GM12878 (cell line): Measurements from ENCODE around the gene OPRM1. TPM values are rescaled to one million over a fixed set of nuclear protein-coding genes. Genes with fewer than 3 reads are reported as not detected.

Experiments
- BACH1 ChIP-seq: fragments of 450-650 bp; IDR thresholded peaks from 2 replicates; pipeline ENCODE4 v1.6.1; 2017; ENCODE audit warnings: mild to moderate bottlenecking, borderline replicate concordance
- FOXK2 ChIP-seq: fragments of 450-650 bp; IDR thresholded peaks from 2 replicates; pipeline ENCODE4 v1.6.1; 2017; ENCODE audit warnings: mild to moderate bottlenecking, moderate library complexity
- LARP7 ChIP-seq: fragments of 450-650 bp; IDR thresholded peaks from 2 replicates; pipeline ENCODE4 v1.6.1; 2017; ENCODE audit warnings: mild to moderate bottlenecking
- NRF1 ChIP-seq: conservative IDR thresholded peaks from 2 replicates; pipeline ENCODE4 v1.6.1; 2011; ENCODE audit warnings: mild to moderate bottlenecking, low read depth, low read length, improper control_type of control experiment
- RCOR1 ChIP-seq: conservative IDR thresholded peaks from 2 replicates; pipeline ENCODE4 v1.6.1; 2012; ENCODE audit warnings: low read depth, low read length, improper control_type of control experiment
- polyA plus RNA-seq, 11 experiments: library from polyadenylated mRNA; depleted of rRNA in 4 of 11; unstranded in 6 of 11; stranded (reverse) in 5 of 11; fragments of >200 nt; fragmentation: Nextera tagmentation in 4 of 11; fragmentation: Illumina TruSeq in 1 of 11; extraction: Ambion mirVana in 4 of 11; extraction: Trizol in 1 of 11; gene quantifications; 1 replicate in 1 of 11; 2 replicates in 10 of 11; pipeline versions ENCODE4 v1.2.1 to v1.2.3, GENCODE V29; 2011 to 2016; ENCODE audit warnings: inconsistent platforms in 2 of 11, missing spikeins in 2 of 11, low read depth in 1 of 11
- total RNA-seq, 4 experiments: library from RNA; depleted of rRNA in 3 of 4; stranded (reverse); fragments of >200 nt in 3 of 4; fragmentation: Illumina TruSeq in 1 of 4; extraction: Trizol in 1 of 4; gene quantifications; 2 replicates each; pipeline versions ENCODE4 v1.2.1 to v1.2.3, GENCODE V29; 2013 to 2021
- TF ChIP-seq, protein P1 (sequence below): fragments of 450-650 bp; conservative IDR thresholded peaks from 2 replicates; pipeline ENCODE4 v1.6.1; 2017; ENCODE audit warnings: mild to moderate bottlenecking, moderate library complexity
- TF ChIP-seq, protein P2 (sequence below): IDR thresholded peaks from 2 replicates; pipeline ENCODE4 v1.6.1; 2012; ENCODE audit warnings: low read depth, low read length, improper control_type of control experiment
- TF ChIP-seq, protein P3 (sequence below): IDR thresholded peaks from 2 replicates; pipeline ENCODE4 v1.6.1; 2011; ENCODE audit warnings: borderline replicate concordance, low read depth, mild to moderate bottlenecking, moderate library complexity, low read length; ENCODE audit not compliant: insufficient read depth, poor library complexity, severe bottlenecking
- TF ChIP-seq, protein P4 (sequence below): IDR thresholded peaks from 2 replicates; pipeline ENCODE4 v1.6.1; 2012; ENCODE audit warnings: mild to moderate bottlenecking, low read depth, low read length
- TF ChIP-seq, protein P5 (sequence below): fragments of 450-650 bp; IDR thresholded peaks from 2 replicates; pipeline ENCODE4 v1.6.1; 2016; ENCODE audit warnings: mild to moderate bottlenecking

OPRM1 gene
- total and polyA plus RNA-seq, 10 of the 15 experiments (the other 5 are each of a cell fraction or from before 2014, with no cell fraction given) = not detected

DNA sequence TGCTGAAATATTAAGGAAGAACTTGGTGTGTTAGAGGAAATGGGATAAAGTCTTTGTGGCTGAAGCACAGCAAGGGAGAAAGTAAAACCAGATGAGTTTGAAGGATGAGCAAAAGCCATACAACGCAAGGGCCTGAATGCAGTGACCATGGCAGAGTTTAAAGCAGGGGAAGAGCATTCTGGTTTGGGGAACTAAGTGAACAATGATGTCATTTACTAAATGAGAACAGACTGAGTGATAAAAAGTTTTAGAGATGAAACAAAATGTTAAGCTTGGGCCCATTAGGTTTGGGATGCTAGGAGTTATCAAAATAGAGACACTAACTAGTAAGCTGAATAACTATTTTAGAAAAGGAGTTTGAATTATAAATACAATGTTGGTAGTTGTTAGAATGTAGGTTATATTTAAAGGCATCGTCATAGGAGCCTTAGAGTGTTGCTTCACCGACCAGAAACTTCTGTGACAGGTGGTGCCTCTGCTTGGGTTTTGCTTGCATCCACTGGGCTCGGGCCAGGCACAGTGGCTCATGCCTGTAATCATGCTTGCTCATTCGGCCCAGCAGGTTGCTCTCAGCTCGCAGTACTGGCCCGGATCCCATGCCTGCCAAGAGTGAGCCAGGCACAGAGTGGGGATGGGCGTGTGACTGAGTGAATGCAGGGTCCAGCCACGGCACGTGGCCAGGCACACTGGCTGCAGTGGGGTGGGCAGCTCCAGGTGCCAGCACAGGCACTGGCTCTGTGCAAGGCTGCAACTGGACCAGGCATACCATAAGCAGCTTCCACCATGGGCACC lies 37.4 kb upstream of the OPRM1 start (continued):
- TF ChIP-seq, protein P1, sequence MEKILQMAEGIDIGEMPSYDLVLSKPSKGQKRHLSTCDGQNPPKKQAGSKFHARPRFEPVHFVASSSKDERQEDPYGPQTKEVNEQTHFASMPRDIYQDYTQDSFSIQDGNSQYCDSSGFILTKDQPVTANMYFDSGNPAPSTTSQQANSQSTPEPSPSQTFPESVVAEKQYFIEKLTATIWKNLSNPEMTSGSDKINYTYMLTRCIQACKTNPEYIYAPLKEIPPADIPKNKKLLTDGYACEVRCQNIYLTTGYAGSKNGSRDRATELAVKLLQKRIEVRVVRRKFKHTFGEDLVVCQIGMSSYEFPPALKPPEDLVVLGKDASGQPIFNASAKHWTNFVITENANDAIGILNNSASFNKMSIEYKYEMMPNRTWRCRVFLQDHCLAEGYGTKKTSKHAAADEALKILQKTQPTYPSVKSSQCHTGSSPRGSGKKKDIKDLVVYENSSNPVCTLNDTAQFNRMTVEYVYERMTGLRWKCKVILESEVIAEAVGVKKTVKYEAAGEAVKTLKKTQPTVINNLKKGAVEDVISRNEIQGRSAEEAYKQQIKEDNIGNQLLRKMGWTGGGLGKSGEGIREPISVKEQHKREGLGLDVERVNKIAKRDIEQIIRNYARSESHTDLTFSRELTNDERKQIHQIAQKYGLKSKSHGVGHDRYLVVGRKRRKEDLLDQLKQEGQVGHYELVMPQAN = no peak
- TF ChIP-seq, protein P2, sequence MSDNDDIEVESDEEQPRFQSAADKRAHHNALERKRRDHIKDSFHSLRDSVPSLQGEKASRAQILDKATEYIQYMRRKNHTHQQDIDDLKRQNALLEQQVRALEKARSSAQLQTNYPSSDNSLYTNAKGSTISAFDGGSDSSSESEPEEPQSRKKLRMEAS = no peak
- TF ChIP-seq, protein P3, sequence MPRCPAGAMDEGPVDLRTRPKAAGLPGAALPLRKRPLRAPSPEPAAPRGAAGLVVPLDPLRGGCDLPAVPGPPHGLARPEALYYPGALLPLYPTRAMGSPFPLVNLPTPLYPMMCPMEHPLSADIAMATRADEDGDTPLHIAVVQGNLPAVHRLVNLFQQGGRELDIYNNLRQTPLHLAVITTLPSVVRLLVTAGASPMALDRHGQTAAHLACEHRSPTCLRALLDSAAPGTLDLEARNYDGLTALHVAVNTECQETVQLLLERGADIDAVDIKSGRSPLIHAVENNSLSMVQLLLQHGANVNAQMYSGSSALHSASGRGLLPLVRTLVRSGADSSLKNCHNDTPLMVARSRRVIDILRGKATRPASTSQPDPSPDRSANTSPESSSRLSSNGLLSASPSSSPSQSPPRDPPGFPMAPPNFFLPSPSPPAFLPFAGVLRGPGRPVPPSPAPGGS = no peak
- no peak for TF ChIP-seq NRF1
- no peak for TF ChIP-seq BACH1
- no peak for TF ChIP-seq LARP7
- TF ChIP-seq, protein P4, sequence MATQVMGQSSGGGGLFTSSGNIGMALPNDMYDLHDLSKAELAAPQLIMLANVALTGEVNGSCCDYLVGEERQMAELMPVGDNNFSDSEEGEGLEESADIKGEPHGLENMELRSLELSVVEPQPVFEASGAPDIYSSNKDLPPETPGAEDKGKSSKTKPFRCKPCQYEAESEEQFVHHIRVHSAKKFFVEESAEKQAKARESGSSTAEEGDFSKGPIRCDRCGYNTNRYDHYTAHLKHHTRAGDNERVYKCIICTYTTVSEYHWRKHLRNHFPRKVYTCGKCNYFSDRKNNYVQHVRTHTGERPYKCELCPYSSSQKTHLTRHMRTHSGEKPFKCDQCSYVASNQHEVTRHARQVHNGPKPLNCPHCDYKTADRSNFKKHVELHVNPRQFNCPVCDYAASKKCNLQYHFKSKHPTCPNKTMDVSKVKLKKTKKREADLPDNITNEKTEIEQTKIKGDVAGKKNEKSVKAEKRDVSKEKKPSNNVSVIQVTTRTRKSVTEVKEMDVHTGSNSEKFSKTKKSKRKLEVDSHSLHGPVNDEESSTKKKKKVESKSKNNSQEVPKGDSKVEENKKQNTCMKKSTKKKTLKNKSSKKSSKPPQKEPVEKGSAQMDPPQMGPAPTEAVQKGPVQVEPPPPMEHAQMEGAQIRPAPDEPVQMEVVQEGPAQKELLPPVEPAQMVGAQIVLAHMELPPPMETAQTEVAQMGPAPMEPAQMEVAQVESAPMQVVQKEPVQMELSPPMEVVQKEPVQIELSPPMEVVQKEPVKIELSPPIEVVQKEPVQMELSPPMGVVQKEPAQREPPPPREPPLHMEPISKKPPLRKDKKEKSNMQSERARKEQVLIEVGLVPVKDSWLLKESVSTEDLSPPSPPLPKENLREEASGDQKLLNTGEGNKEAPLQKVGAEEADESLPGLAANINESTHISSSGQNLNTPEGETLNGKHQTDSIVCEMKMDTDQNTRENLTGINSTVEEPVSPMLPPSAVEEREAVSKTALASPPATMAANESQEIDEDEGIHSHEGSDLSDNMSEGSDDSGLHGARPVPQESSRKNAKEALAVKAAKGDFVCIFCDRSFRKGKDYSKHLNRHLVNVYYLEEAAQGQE = no peak
- no peak for TF ChIP-seq RCOR1
- TF ChIP-seq FOXK2 = no peak
- TF ChIP-seq, protein P5, sequence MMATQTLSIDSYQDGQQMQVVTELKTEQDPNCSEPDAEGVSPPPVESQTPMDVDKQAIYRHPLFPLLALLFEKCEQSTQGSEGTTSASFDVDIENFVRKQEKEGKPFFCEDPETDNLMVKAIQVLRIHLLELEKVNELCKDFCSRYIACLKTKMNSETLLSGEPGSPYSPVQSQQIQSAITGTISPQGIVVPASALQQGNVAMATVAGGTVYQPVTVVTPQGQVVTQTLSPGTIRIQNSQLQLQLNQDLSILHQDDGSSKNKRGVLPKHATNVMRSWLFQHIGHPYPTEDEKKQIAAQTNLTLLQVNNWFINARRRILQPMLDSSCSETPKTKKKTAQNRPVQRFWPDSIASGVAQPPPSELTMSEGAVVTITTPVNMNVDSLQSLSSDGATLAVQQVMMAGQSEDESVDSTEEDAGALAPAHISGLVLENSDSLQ = no peak
- TF ChIP-seq, all 136 proteins: peak for 0
